A549 (cell line): ENCODE results near the gene PLIN5. TPM values are rescaled to one million over a fixed set of nuclear protein-coding genes. Genes with fewer than 3 reads are reported as not detected.

Source experiments
- ATAC-seq, 2 experiments: fragments of 200-7000 bp in 1 of 2; fragments of >200 bp in 1 of 2; cut with Nextera tagmentation in 1 of 2; cut with Tn5 transposase in 1 of 2; 3 replicates each; pipeline versions ENCODE4 v1.8.0 to v1.9.1; 2018 to 2020; ENCODE audit warnings: mild to moderate bottlenecking in 1 of 2, moderate library complexity in 1 of 2
- CTCF ChIA-PET: fragments of 300-600 bp; sonication (Branson Sonifier 250); formaldehyde crosslinking; extraction: SDS; loops from one replicate; lab custom pipeline; 2021; ENCODE audit warnings: antibody characterized with exemption, inconsistent platforms; lab: Yijun Ruan, JAX
- POLR2A ChIA-PET: fragments of 350-600 bp; formaldehyde crosslinking; extraction: SDS; loops from one replicate; lab custom pipeline; 2021; ENCODE audit warnings: antibody characterized with exemption, inconsistent platforms; lab: Yijun Ruan, JAX
- DNase-seq, 2 experiments: peaks; one replicate each; pipeline versions ENCODE4 v3.0.0 to v3.0.0-alpha.2; 2011 to 2016; ENCODE audit warnings: low read depth in 1 of 2, low spot score in 1 of 2
- FAIRE-seq: peaks from 2 replicates; lab custom pipeline; 2011; peaks lifted over from hg19 to GRCh38; lab: Jason Lieb, UNC
- H3K27ac ChIP-seq, 2 experiments: fragments of >200 bp; sonication (Bioruptor Twin); formaldehyde crosslinking; 3 replicates each; pipeline ENCODE4 v1.5.1; 2016 to 2017
- H3K4me1 ChIP-seq: fragments of >200 bp; sonication (Bioruptor Twin); formaldehyde crosslinking; 3 replicates; pipeline ENCODE4 v1.6.1; 2016
- H3K4me2 ChIP-seq: fragments of >200 bp; sonication (Bioruptor Twin); formaldehyde crosslinking; 3 replicates; pipeline ENCODE4 v1.6.1; 2016
- H3K4me3 ChIP-seq: fragments of >200 bp; sonication (Bioruptor Twin); formaldehyde crosslinking; 3 replicates; pipeline ENCODE4 v1.5.1; 2016
- H3K9me3 ChIP-seq: fragments of >200 bp; sonication (Bioruptor Twin); formaldehyde crosslinking; 3 replicates; pipeline ENCODE4 v1.6.1; 2016
- CHD2 ChIP-seq: fragments of 150-350 bp; IDR thresholded peaks from 2 replicates; pipeline ENCODE4 v1.6.1; 2014; ENCODE audit warnings: low read length; ENCODE audit not compliant: partially characterized antibody
- CHD4 ChIP-seq: fragments of 200-600 bp; sonication (generic); IDR thresholded peaks from 2 replicates; pipeline ENCODE4 v1.6.1; 2016; ENCODE audit warnings: antibody characterized with exemption, mild to moderate bottlenecking, borderline replicate concordance
- ESRRA ChIP-seq: fragments of 150-350 bp; IDR thresholded peaks from 2 replicates; pipeline ENCODE4 v1.6.1; 2014; ENCODE audit warnings: mild to moderate bottlenecking, low read length, borderline replicate concordance
- KDM1A ChIP-seq: fragments of 200-600 bp; sonication (generic); IDR thresholded peaks from 2 replicates; pipeline ENCODE4 v1.6.1; 2016; ENCODE audit warnings: low read depth, mild to moderate bottlenecking
- KDM5A ChIP-seq: fragments of 200-600 bp; sonication (generic); IDR thresholded peaks from 2 replicates; pipeline ENCODE4 v1.6.1; 2016; ENCODE audit warnings: antibody characterized with exemption, mild to moderate bottlenecking
- MAFK ChIP-seq: fragments of 450-650 bp; IDR thresholded peaks from 2 replicates; pipeline ENCODE4 v1.6.1; 2014; ENCODE audit not compliant: partially characterized antibody
- MAZ ChIP-seq: fragments of 150-350 bp; IDR thresholded peaks from 2 replicates; pipeline ENCODE4 v1.6.1; 2014; ENCODE audit warnings: antibody characterized with exemption, low read depth, low read length, borderline replicate concordance
- NFE2L2 ChIP-seq: fragments of 150-350 bp; conservative IDR thresholded peaks from 2 replicates; pipeline ENCODE4 v1.6.1; 2014; ENCODE audit warnings: low read length
- PBX3 ChIP-seq: IDR thresholded peaks from 2 replicates; pipeline ENCODE4 v1.6.1; 2012
- POLR2AphosphoS2 ChIP-seq: conservative IDR thresholded peaks from 2 replicates; pipeline ENCODE4 v1.6.1; 2012; ENCODE audit warnings: low read length, improper control_type of control experiment, inconsistent platforms
- RFX5 ChIP-seq: fragments of 450-650 bp; IDR thresholded peaks from 2 replicates; pipeline ENCODE4 v1.7.1; 2014; ENCODE audit warnings: antibody characterized with exemption, mild to moderate bottlenecking, moderate library complexity
- ZNF302 ChIP-seq: fragments of 250-450 bp; sonication (Bioruptor Pico); IDR thresholded peaks from 2 replicates; pipeline ENCODE4 v1.9.0; 2021; ENCODE audit warnings: inconsistent platforms, mild to moderate bottlenecking, moderate library complexity
- WGBS: methylation state at CpG from one replicate; pipeline ENCODE4 v1.1.6; 2017; ENCODE audit errors: missing lambda C conversion rate; 5-methylcytosine and 5-hydroxymethylcytosine counted together
- polyA plus RNA-seq, 4 experiments: library from polyadenylated mRNA; depleted of rRNA in 3 of 4; stranded (reverse); fragments of >200 nt; fragmentation: RNase III in 1 of 4; extraction: RNeasy Plus Mini Kit Qiagen cat#74134 plus additional on column Dnase treatment in 1 of 4; gene quantifications; 2 replicates in 3 of 4; 3 replicates in 1 of 4; pipeline ENCODE4 v1.2.3, GENCODE V29; 2011 to 2017
- TF ChIP-seq, protein P1 (sequence below): fragments of 250-450 bp; sonication (Bioruptor Pico); IDR thresholded peaks from 2 replicates; pipeline ENCODE4 v1.5.0; 2021; ENCODE audit warnings: mild to moderate bottlenecking, moderate library complexity, borderline replicate concordance
- TF ChIP-seq, protein P2 (sequence below): fragments of >200 bp; sonication (Bioruptor Twin); formaldehyde crosslinking; IDR thresholded peaks from 3 replicates; pipeline ENCODE4 v1.6.1; 2016

PLIN5 gene
- polyA plus RNA-seq, 2 of the 4 experiments (the other 2 are of a cell fraction) = 0.08 to 0.25 TPM

DNA sequence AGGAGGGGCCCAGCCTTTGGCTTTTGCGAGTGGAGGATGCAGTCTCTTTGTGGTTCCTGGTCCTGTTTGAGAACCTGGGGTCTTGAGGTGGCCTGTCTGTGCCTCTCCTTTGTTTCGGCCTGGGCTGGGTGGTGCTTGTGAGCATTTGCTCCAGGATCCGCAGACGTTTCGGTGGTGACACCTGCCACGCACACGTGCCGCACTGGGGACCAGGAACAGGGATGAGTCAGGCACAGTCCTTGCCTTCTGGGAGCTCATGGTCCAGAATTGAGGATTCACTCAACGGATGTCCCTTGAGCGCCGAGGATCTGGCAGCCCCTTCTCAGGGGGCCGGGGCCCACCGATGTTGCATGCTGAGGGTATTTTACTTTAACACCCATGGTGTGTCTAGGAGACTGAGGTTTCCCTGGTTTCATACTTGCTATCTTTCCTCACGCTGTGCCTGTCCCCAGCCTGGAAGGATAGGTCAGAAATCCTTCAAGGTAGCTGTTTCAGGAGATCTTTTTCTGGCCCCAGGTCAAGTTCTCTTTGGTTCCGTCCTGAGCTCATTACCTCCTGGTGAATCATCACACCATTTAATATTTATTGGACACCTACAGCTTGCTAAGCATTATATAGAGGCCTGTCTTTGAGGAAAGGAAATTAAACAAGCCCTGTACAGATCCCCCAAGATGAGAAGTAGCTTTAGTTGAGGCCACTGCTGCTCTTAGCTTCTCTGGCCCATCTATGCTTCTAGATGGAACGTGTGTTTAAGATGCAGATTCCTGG is 57.8 kb downstream of the PLIN5 start:
- ATAC-seq (no peak), FAIRE-seq (no peak), DNase-seq (no peak)
- WGBS = 81% methylated on average over 7 of the region's 16 CpGs
- H3K4me2 ChIP-seq = no peak overlapping the region
- ChIA-PET POLR2A (no interaction called here), CTCF (no interaction called here)
- no peak overlapping the region for H3K4me3 ChIP-seq
- peaks cover 15% of the 10 kb centered on the region for H3K4me1 ChIP-seq
- no peak overlapping the region for H3K27ac ChIP-seq
- TF ChIP-seq KDM5A (no peak), POLR2AphosphoS2 (no peak), ZNF302 (CRISPR knock-in tag) (no peak), CHD2 (no peak), MAFK (no peak), NFE2L2 (no peak)
- TF ChIP-seq, protein P1, sequence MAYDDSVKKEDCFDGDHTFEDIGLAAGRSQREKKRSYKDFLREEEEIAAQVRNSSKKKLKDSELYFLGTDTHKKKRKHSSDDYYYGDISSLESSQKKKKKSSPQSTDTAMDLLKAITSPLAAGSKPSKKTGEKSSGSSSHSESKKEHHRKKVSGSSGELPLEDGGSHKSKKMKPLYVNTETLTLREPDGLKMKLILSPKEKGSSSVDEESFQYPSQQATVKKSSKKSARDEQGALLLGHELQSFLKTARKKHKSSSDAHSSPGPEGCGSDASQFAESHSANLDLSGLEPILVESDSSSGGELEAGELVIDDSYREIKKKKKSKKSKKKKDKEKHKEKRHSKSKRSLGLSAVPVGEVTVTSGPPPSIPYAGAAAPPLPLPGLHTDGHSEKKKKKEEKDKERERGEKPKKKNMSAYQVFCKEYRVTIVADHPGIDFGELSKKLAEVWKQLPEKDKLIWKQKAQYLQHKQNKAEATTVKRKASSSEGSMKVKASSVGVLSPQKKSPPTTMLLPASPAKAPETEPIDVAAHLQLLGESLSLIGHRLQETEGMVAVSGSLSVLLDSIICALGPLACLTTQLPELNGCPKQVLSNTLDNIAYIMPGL = no peak
- TF ChIP-seq, protein P2, sequence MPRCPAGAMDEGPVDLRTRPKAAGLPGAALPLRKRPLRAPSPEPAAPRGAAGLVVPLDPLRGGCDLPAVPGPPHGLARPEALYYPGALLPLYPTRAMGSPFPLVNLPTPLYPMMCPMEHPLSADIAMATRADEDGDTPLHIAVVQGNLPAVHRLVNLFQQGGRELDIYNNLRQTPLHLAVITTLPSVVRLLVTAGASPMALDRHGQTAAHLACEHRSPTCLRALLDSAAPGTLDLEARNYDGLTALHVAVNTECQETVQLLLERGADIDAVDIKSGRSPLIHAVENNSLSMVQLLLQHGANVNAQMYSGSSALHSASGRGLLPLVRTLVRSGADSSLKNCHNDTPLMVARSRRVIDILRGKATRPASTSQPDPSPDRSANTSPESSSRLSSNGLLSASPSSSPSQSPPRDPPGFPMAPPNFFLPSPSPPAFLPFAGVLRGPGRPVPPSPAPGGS = no peak
- no peaks in the 10 kb centered on the region for H3K9me3 ChIP-seq

DNA sequence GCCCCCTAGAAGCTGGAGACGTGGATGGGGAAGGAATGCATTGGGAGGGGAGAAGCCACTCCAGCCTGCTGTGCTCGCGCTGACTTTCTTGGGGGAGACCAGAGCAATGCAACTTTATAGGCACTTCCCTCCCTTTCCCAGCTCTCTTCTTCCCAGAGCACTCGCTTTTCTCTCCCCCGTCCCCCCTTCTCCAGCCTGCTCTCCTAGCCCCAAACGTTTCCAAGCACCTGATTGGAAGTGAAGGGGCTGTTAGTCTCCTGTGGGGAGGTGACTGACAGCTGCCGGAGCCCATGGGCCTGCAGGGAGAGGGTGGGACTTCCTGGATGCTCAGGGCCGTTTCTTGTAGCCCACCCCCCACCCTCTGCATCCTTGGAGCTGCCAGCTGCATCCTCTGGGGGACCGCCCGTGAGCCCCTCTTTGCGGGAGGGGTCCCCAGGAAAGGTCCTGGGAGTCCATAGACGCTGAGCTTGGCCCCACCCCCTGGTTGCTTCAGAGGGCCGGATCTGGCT is 60.5 kb downstream of the PLIN5 start:
- ATAC-seq = peak in 1 of 2 experiments; percentile 43; a peak in 3 of 6 replicates
- H3K4me1 ChIP-seq = peaks cover 15% of the 10 kb centered on the region
- CTCF ChIA-PET = interaction anchor here (0.6 to 1.9 kb wide), 4 partner anchors 40 to 74 kb away, joined by 3 to 7 read pairs (median 6); partner anchors contain the start of gene SH3GL1
- 60% methylated on average over 9 of the region's 13 CpGs for WGBS
- no peak for TF ChIP-seq KDM1A
- TF ChIP-seq PBX3 = peak; percentile 90
- TF ChIP-seq, all 56 proteins: peak for 1
- Histone ChIP-seq H3K4me2 (peak overlapping the region; percentile 95), H3K4me3 (peak overlapping the region; percentile 27; the same call in 1 of the 3 replicates), H3K27ac (peak overlapping the region in 1 of 2 experiments; percentile 99; a peak in 3 of 6 replicates), H3K9me3 (no peaks in the 10 kb centered on the region)
- peak in 1 of 2 experiments; percentile 54 for DNase-seq
- no peak for FAIRE-seq
- POLR2A ChIA-PET = no interaction called here

- ChIA-PET CTCF (interaction anchor here (0.6 to 1.9 kb wide), 4 partner anchors 10 to 73 kb away, joined by 4 to 7 read pairs (median 6); partner anchors contain the start of gene SH3GL1), POLR2A (no interaction called here)
- WGBS = 70% methylated on average over 18 of the region's 23 CpGs
- TF ChIP-seq ESRRA (no peak), ZNF302 (CRISPR knock-in tag) (no peak), NFE2L2 (no peak), MAZ (no peak), RFX5 (no peak), MAFK (no peak), CHD4 (no peak)
- Histone ChIP-seq H3K4me1 (peaks cover 15% of the 10 kb centered on the region), H3K4me2 (peak overlapping the region; percentile 95), H3K9me3 (no peaks in the 10 kb centered on the region), H3K27ac (peak overlapping the region in 1 of 2 experiments; percentile 99; a peak in 3 of 6 replicates), H3K4me3 (peak overlapping the region; percentile 27; the same call in 1 of the 3 replicates)
- DNase-seq = no peak
- no peak for FAIRE-seq
- no peak for ATAC-seq
Observed at GRCh38 chr19:4473763-4474513, 61.1 kb downstream of the PLIN5 start.
